Keratinocyte (primary cell): ENCODE data around the gene CENPP. TPM values are rescaled to one million over a fixed set of nuclear protein-coding genes. Genes with fewer than 3 reads are reported as not detected.

Experiments
- DNase-seq: peaks from one replicate; pipeline ENCODE4 v3.0.0-alpha.2; 2011; ENCODE audit warnings: low read depth, missing footprints, low spot score
- FAIRE-seq: peaks from 2 replicates; lab custom pipeline; 2011; peaks lifted over from hg19 to GRCh38; lab: Jason Lieb, UNC
- H2AFZ ChIP-seq: 2 replicates; pipeline ENCODE4 v1.6.0; 2012; ENCODE audit warnings: low read length, control low read depth, inconsistent platforms; ENCODE audit not compliant: control insufficient read depth
- H3K27ac ChIP-seq: 2 replicates; pipeline ENCODE4 v1.5.1; 2011; ENCODE audit warnings: low read length; ENCODE audit not compliant: control insufficient read depth, insufficient read depth
- H3K27me3 ChIP-seq: 3 replicates; pipeline ENCODE4 v1.6.0; 2011; ENCODE audit warnings: low read length; ENCODE audit not compliant: control insufficient read depth, insufficient read depth; ENCODE audit errors: extremely low read depth
- H3K36me3 ChIP-seq, 2 experiments: 2 replicates in 1 of 2; 3 replicates in 1 of 2; pipeline ENCODE4 v1.5.1; 2011; ENCODE audit warnings: low read length in 2 of 2, mild to moderate bottlenecking in 1 of 2; ENCODE audit not compliant: control insufficient read depth in 2 of 2, insufficient read depth in 2 of 2; ENCODE audit errors: extremely low read depth in 1 of 2
- H3K4me1 ChIP-seq: 3 replicates; pipeline ENCODE4 v1.5.1; 2011; ENCODE audit warnings: low read length; ENCODE audit not compliant: control insufficient read depth, insufficient read depth; ENCODE audit errors: extremely low read depth
- H3K4me2 ChIP-seq: 3 replicates; pipeline ENCODE4 v1.6.0; 2011; ENCODE audit warnings: low read depth, low read length; ENCODE audit not compliant: control insufficient read depth, insufficient read depth; ENCODE audit errors: extremely low read depth
- H3K4me3 ChIP-seq, 3 experiments: fragments of 200-600 bp in 1 of 3; sonication (generic) in 1 of 3; 2 replicates in 2 of 3; 3 replicates in 1 of 3; pipeline ENCODE4 v1.5.1; 2011 to 2016; ENCODE audit warnings: low read length in 3 of 3, mild to moderate bottlenecking in 3 of 3, control low read depth in 2 of 3, inconsistent platforms in 1 of 3, low read depth in 1 of 3, mixed read lengths in 1 of 3, mixed run types in 1 of 3, moderate library complexity in 1 of 3; ENCODE audit not compliant: control insufficient read depth in 2 of 3, insufficient read depth in 2 of 3; ENCODE audit errors: extremely low read depth in 1 of 3
- H3K79me2 ChIP-seq: 2 replicates; pipeline ENCODE4 v1.6.0; 2012; ENCODE audit warnings: low read length; ENCODE audit not compliant: control insufficient read depth, insufficient read depth
- H3K9ac ChIP-seq: 3 replicates; pipeline ENCODE4 v1.6.0; 2011; ENCODE audit warnings: low read length; ENCODE audit not compliant: control insufficient read depth, insufficient read depth; ENCODE audit errors: extremely low read depth
- H3K9me1 ChIP-seq: 3 replicates; pipeline ENCODE4 v1.6.0; 2011; ENCODE audit warnings: low read length; ENCODE audit not compliant: control insufficient read depth, insufficient read depth; ENCODE audit errors: extremely low read depth
- H3K9me3 ChIP-seq: 2 replicates; pipeline ENCODE4 v1.5.1; 2012; ENCODE audit warnings: low read depth, low read length; ENCODE audit not compliant: control insufficient read depth
- H4K20me1 ChIP-seq: 3 replicates; pipeline ENCODE4 v1.6.0; 2011; ENCODE audit warnings: low read length; ENCODE audit not compliant: control insufficient read depth, insufficient read depth; ENCODE audit errors: extremely low read depth
- EZH2 ChIP-seq: IDR thresholded peaks from one replicate; pipeline ENCODE4 v1.6.1; 2012; ENCODE audit warnings: inconsistent platforms, mild to moderate bottlenecking, low read length, moderate library complexity
- dilution Hi-C: fragments of 300-500 bp; cut with MboI; formaldehyde crosslinking; loops from one replicate; pipeline ENCODE4 v1.7.0; 2020; ENCODE audit warnings: low sequenced_read_pairs; ENCODE audit not compliant: extremely low pct_ligation_motif_present
- polyA plus RNA-seq, 5 experiments: library from polyadenylated mRNA; depleted of rRNA in 3 of 5; stranded (reverse) in 3 of 5; stranded (forward) in 1 of 5; unstranded in 1 of 5; fragments of >200 nt; gene quantifications; 1 replicate in 1 of 5; 2 replicates in 3 of 5; 3 replicates in 1 of 5; pipeline versions ENCODE4 v1.2.1 to v1.2.3, GENCODE V29; 2011 to 2012; ENCODE audit warnings: missing spikeins in 2 of 5, low read depth in 1 of 5, low replicate concordance in 1 of 5
- TF ChIP-seq, protein P1 (sequence below), 3 experiments: IDR thresholded peaks in 1 of 3; conservative IDR thresholded peaks in 1 of 3; optimal IDR thresholded peaks in 1 of 3; 2 replicates in 2 of 3; 3 replicates in 1 of 3; pipeline versions ENCODE3 to v1.5.1; 2011; ENCODE audit warnings: low read length in 3 of 3, mild to moderate bottlenecking in 3 of 3, moderate library complexity in 2 of 3, control low read depth in 1 of 3, inconsistent platforms in 1 of 3; ENCODE audit not compliant: insufficient read depth in 2 of 3; ENCODE audit errors: extremely low read depth in 1 of 3

The CENPP gene
- polyA plus RNA-seq, 1 donor (not counting 4 experiments of a cell fraction or from before 2014, with no cell fraction given): 6.7 TPM

DNA sequence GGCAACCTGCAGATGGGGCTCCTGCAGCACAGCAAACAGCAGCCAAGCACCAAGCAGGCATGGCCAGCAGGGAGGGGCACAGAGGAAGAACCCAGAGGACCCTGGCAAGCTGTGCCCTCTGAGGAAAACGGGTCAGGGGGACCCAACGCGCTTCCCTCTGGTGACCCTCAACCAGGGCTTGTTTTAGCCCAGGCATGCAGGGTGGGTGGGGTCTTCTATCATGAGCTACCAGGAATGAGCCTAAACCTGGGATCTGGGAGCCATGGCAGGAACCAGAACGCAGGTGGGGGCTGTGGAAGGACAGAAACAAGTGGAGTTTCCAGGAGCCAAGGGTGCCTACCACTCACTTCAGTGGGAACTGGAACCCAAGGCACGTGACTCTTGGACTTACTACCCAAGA, 323.3 kb downstream of the CENPP start:
- H3K9ac ChIP-seq: no peak overlapping the region
- FAIRE-seq (no peak), DNase-seq (no peak)
- H3K4me3 ChIP-seq: no peak overlapping the region
- H2AFZ ChIP-seq: no peak overlapping the region
- H3K27me3 ChIP-seq: no peaks in the 10 kb centered on the region
- H3K9me3 ChIP-seq: no peaks in the 10 kb centered on the region
- no peak overlapping the region for H3K4me2 ChIP-seq
- H3K79me2 ChIP-seq: peaks cover 19% of the 10 kb centered on the region
- peaks cover 3% of the 10 kb centered on the region for H3K4me1 ChIP-seq
- H4K20me1 ChIP-seq: no peaks in the 10 kb centered on the region
- TF ChIP-seq EZH2: no peak
- TF ChIP-seq, protein P1, sequence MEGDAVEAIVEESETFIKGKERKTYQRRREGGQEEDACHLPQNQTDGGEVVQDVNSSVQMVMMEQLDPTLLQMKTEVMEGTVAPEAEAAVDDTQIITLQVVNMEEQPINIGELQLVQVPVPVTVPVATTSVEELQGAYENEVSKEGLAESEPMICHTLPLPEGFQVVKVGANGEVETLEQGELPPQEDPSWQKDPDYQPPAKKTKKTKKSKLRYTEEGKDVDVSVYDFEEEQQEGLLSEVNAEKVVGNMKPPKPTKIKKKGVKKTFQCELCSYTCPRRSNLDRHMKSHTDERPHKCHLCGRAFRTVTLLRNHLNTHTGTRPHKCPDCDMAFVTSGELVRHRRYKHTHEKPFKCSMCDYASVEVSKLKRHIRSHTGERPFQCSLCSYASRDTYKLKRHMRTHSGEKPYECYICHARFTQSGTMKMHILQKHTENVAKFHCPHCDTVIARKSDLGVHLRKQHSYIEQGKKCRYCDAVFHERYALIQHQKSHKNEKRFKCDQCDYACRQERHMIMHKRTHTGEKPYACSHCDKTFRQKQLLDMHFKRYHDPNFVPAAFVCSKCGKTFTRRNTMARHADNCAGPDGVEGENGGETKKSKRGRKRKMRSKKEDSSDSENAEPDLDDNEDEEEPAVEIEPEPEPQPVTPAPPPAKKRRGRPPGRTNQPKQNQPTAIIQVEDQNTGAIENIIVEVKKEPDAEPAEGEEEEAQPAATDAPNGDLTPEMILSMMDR (optimal IDR thresholded peaks at IDR 0.05 in 1 of 3, IDR thresholded peaks at IDR 0.05 in 1 of 3, conservative IDR thresholded peaks at IDR 0.05 in 1 of 3; ENCODE audit: extremely low read depth in 1 of 3, insufficient read depth in 2 of 3, low read length in 3 of 3): peak in 1 of 3 experiments; percentile 18
- dilution Hi-C loops: no loop called here
- no peaks in the 10 kb centered on the region for H3K9me1 ChIP-seq
- peaks cover 30 to 34% of the 10 kb centered on the region in 2 experiments for H3K36me3 ChIP-seq
- no peak overlapping the region for H3K27ac ChIP-seq

DNA sequence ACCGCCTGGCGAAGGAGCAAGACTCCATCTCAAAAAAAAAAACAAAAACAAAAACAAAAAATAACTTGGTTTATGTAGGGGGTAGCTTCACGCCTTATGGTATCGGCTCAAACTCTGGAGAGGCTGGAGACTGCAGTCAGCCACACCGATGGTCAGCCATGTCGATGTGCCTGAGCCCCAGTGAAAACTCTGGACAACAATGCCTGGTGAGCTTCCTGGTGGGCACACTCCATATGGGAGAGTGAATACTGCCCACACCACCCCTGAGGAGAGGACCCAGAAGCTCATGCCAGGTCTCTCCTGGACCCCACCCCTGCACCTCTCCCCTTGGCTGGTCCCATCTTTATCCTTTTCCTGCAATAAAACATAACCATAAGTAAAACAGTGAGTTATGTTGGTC, 324.5 kb downstream of the CENPP start:
- TF ChIP-seq, protein P1 (optimal IDR thresholded peaks at IDR 0.05 in 1 of 3, IDR thresholded peaks at IDR 0.05 in 1 of 3, conservative IDR thresholded peaks at IDR 0.05 in 1 of 3; ENCODE audit: extremely low read depth in 1 of 3, insufficient read depth in 2 of 3, low read length in 3 of 3): no peak
- no peak for TF ChIP-seq EZH2
- H3K9me3 ChIP-seq: no peaks in the 10 kb centered on the region
- peaks cover 16% of the 10 kb centered on the region for H3K4me1 ChIP-seq
- no peak overlapping the region for H3K4me3 ChIP-seq
- H3K27me3 ChIP-seq: no peaks in the 10 kb centered on the region
- H4K20me1 ChIP-seq: no peaks in the 10 kb centered on the region
- H3K9ac ChIP-seq: no peak overlapping the region
- no peaks in the 10 kb centered on the region for H3K9me1 ChIP-seq
- dilution Hi-C loops: no loop called here
- H3K27ac ChIP-seq: no peak overlapping the region
- H2AFZ ChIP-seq: no peak overlapping the region
- peaks cover 27% of the 10 kb centered on the region for H3K79me2 ChIP-seq
- no peak overlapping the region for H3K4me2 ChIP-seq
- DNase-seq (no peak), FAIRE-seq (no peak)
- peaks cover 30 to 37% of the 10 kb centered on the region in 2 experiments for H3K36me3 ChIP-seq
